GM12878 (cell line): ENCODE measurements around the gene TEX2. TPM values are rescaled to one million over a fixed set of nuclear protein-coding genes. Genes with fewer than 3 reads are reported as not detected.

Experiments used
- ATAC-seq: fragments of 200-7000 bp; cut with Tn5 transposase; 3 replicates; pipeline ENCODE4 v1.9.1; 2020; ENCODE audit warnings: mild to moderate bottlenecking, moderate library complexity
- BruUV-seq: library from RNA; stranded (reverse); fragments of 400-500 nt; replicated peaks from 2 replicates; lab custom pipeline; 2021; lab: Mats Ljungman, UMichigan
- CTCF ChIA-PET: fragments of 300-600 bp; sonication (Branson Sonifier 250); formaldehyde crosslinking; extraction: SDS; loops from one replicate; lab custom pipeline; 2021; ENCODE audit warnings: inconsistent platforms; lab: Yijun Ruan, JAX
- POLR2A ChIA-PET: fragments of 350-600 bp; formaldehyde crosslinking; extraction: SDS; loops from one replicate; lab custom pipeline; 2021; ENCODE audit warnings: inconsistent platforms; lab: Charles Lee
- RAD21 ChIA-PET: fragments of 300-600 bp; sonication (Branson Sonifier 250); formaldehyde crosslinking; loops from one replicate; lab custom pipeline; 2023; ENCODE audit warnings: antibody characterized with exemption; ENCODE audit not compliant: unreplicated experiment; lab: Charles Lee
- SMC1A ChIA-PET: fragments of 300-600 bp; sonication (Branson Sonifier 250); formaldehyde crosslinking; loops from one replicate; lab custom pipeline; 2023; ENCODE audit not compliant: unreplicated experiment, uncharacterized antibody; lab: Charles Lee
- DNase-seq: peaks from one replicate; pipeline ENCODE4 v3.0.0-alpha.2; 2011; ENCODE audit warnings: low read depth, low spot score
- FAIRE-seq: peaks from 3 replicates; lab custom pipeline; 2011; peaks lifted over from hg19 to GRCh38; lab: Jason Lieb, UNC
- H2AFZ ChIP-seq: 2 replicates; pipeline ENCODE4 v1.6.0; 2011; ENCODE audit warnings: low read depth, low read length, control low read depth; ENCODE audit not compliant: control insufficient read depth
- H3K27ac ChIP-seq: 2 replicates; pipeline ENCODE4 v1.5.1; 2011; ENCODE audit warnings: control low read depth; ENCODE audit not compliant: control insufficient read depth, insufficient read depth
- H3K27me3 ChIP-seq, 2 experiments: replicated peaks in 1 of 2; 2 replicates each; pipeline versions ENCODE4 v1.6.0 to v1.6.1; 2011; ENCODE audit warnings: low read length in 1 of 2; ENCODE audit not compliant: control insufficient read depth in 2 of 2, insufficient read depth in 2 of 2
- H3K36me3 ChIP-seq, 2 experiments: 2 replicates each; pipeline ENCODE4 v1.5.1; 2011; ENCODE audit warnings: low read length in 1 of 2; ENCODE audit not compliant: control insufficient read depth in 2 of 2, insufficient read depth in 2 of 2
- H3K4me1 ChIP-seq: 2 replicates; pipeline ENCODE4 v1.6.1; 2011; ENCODE audit warnings: mild to moderate bottlenecking, low read length, moderate library complexity, mixed read lengths; ENCODE audit not compliant: control insufficient read depth, insufficient read depth
- H3K4me2 ChIP-seq: 2 replicates; pipeline ENCODE4 v1.6.0; 2011; ENCODE audit warnings: control low read depth; ENCODE audit not compliant: control insufficient read depth, insufficient read depth
- H3K4me3 ChIP-seq: fragments of 200-600 bp; sonication (generic); 2 replicates; pipeline ENCODE4 v1.5.1; 2016
- H3K79me2 ChIP-seq: 2 replicates; pipeline ENCODE4 v1.6.0; 2011; ENCODE audit warnings: low read length; ENCODE audit not compliant: control insufficient read depth, insufficient read depth
- H3K9ac ChIP-seq: 2 replicates; pipeline ENCODE4 v1.8.0; 2011; ENCODE audit warnings: low read length, control low read depth, mixed read lengths; ENCODE audit not compliant: control insufficient read depth, insufficient read depth
- H3K9me3 ChIP-seq: replicated peaks from 3 replicates; pipeline ENCODE4 v1.5.1; 2011; ENCODE audit warnings: mild to moderate bottlenecking, low read length; ENCODE audit not compliant: control insufficient read depth, insufficient read depth
- H4K20me1 ChIP-seq: 2 replicates; pipeline ENCODE4 v1.6.0; 2011; ENCODE audit not compliant: control insufficient read depth, insufficient read depth
- ATF3 ChIP-seq: IDR thresholded peaks from 2 replicates; pipeline ENCODE4 v1.6.1; 2011; ENCODE audit warnings: low read depth, mild to moderate bottlenecking, low read length, moderate library complexity, borderline replicate concordance; ENCODE audit errors: extremely low read depth
- CEBPB ChIP-seq, 2 experiments: fragments of 150-350 bp in 1 of 2; IDR thresholded peaks; 2 replicates each; pipeline ENCODE4 v1.6.1; 2012 to 2014; ENCODE audit warnings: low read depth in 2 of 2, low read length in 2 of 2, borderline replicate concordance in 1 of 2, inconsistent platforms in 1 of 2
- EGR1 ChIP-seq, 2 experiments: IDR thresholded peaks; 1 replicate in 1 of 2; 2 replicates in 1 of 2; pipeline ENCODE4 v1.6.1; 2011 to 2012; ENCODE audit warnings: low read depth in 2 of 2, low read length in 2 of 2, borderline replicate concordance in 1 of 2, mild to moderate bottlenecking in 1 of 2, moderate library complexity in 1 of 2
- FOXK2 ChIP-seq: fragments of 450-650 bp; IDR thresholded peaks from 2 replicates; pipeline ENCODE4 v1.6.1; 2017; ENCODE audit warnings: mild to moderate bottlenecking, moderate library complexity
- HDAC6 ChIP-seq: fragments of 200-600 bp; sonication (generic); IDR thresholded peaks from one replicate; pipeline ENCODE4 v1.8.0; 2017; ENCODE audit warnings: antibody characterized with exemption; ENCODE audit not compliant: unreplicated experiment
- JUNB ChIP-seq: IDR thresholded peaks from 2 replicates; pipeline ENCODE4 v1.6.1; 2016; ENCODE audit warnings: antibody characterized with exemption, mild to moderate bottlenecking
- NR2C1 ChIP-seq: fragments of 450-650 bp; IDR thresholded peaks from 2 replicates; pipeline ENCODE4 v1.6.1; 2017; ENCODE audit warnings: antibody characterized with exemption, mild to moderate bottlenecking, moderate library complexity
- PAX8 ChIP-seq: fragments of 450-650 bp; IDR thresholded peaks from 2 replicates; pipeline ENCODE4 v1.6.1; 2017; ENCODE audit warnings: mild to moderate bottlenecking, moderate library complexity
- RUNX3 ChIP-seq: IDR thresholded peaks from 2 replicates; pipeline ENCODE4 v1.6.1; 2012; ENCODE audit warnings: low read length, inconsistent platforms
- STAT1 ChIP-seq: fragments of 450-650 bp; conservative IDR thresholded peaks from 2 replicates; pipeline ENCODE4 v1.6.1; 2014; ENCODE audit warnings: antibody characterized with exemption, mild to moderate bottlenecking
- TCF12 ChIP-seq: IDR thresholded peaks from 2 replicates; pipeline ENCODE4 v1.6.1; 2011; ENCODE audit warnings: low read depth, mild to moderate bottlenecking, low read length
- WGBS: methylation state at CpG from one replicate; pipeline ENCODE4 v1.1.6; 2016; ENCODE audit warnings: low lambda C conversion rate; ENCODE audit not compliant: insufficient replicate concordance, insufficient coverage; ENCODE audit errors: missing lambda C conversion rate; 5-methylcytosine and 5-hydroxymethylcytosine counted together
- in situ Hi-C: fragments of 300-500 bp; cut with MboI; formaldehyde crosslinking; loops from 9 replicates; pipeline ENCODE4 v1.14.3; 2018; ENCODE audit warnings: mixed read lengths
- intact Hi-C: fragments of 100-400 bp; cut with micrococcal nuclease; formaldehyde crosslinking; loops from one replicate; pipeline ENCODE4 v1.14.2; 2022; ENCODE audit not compliant: unreplicated experiment
- polyA plus RNA-seq, 11 experiments: library from polyadenylated mRNA; depleted of rRNA in 4 of 11; unstranded in 6 of 11; stranded (reverse) in 5 of 11; fragments of >200 nt; fragmentation: Nextera tagmentation in 4 of 11; fragmentation: Illumina TruSeq in 1 of 11; extraction: Ambion mirVana in 4 of 11; extraction: Trizol in 1 of 11; gene quantifications; 1 replicate in 1 of 11; 2 replicates in 10 of 11; pipeline versions ENCODE4 v1.2.1 to v1.2.3, GENCODE V29; 2011 to 2016; ENCODE audit warnings: inconsistent platforms in 2 of 11, missing spikeins in 2 of 11, low read depth in 1 of 11
- total RNA-seq, 4 experiments: library from RNA; depleted of rRNA in 3 of 4; stranded (reverse); fragments of >200 nt in 3 of 4; fragmentation: Illumina TruSeq in 1 of 4; extraction: Trizol in 1 of 4; gene quantifications; 2 replicates each; pipeline versions ENCODE4 v1.2.1 to v1.2.3, GENCODE V29; 2013 to 2021
- TF ChIP-seq, protein P1 (sequence below): fragments of 450-650 bp; IDR thresholded peaks from 2 replicates; pipeline ENCODE4 v1.6.1; 2017; ENCODE audit warnings: mild to moderate bottlenecking, low read depth, inconsistent platforms; ENCODE audit not compliant: poor library complexity, severe bottlenecking
- TF ChIP-seq, protein P2 (sequence below): fragments of 450-650 bp; formaldehyde crosslinking; IDR thresholded peaks from 2 replicates; pipeline ENCODE4 v1.4.0; 2022; ENCODE audit warnings: mild to moderate bottlenecking, moderate library complexity

TEX2 gene
- total and polyA plus RNA-seq, 10 of the 15 experiments (the other 5 are each of a cell fraction or from before 2014, with no cell fraction given) = 3.8 to 19.9 (median 15.8) TPM

DNA sequence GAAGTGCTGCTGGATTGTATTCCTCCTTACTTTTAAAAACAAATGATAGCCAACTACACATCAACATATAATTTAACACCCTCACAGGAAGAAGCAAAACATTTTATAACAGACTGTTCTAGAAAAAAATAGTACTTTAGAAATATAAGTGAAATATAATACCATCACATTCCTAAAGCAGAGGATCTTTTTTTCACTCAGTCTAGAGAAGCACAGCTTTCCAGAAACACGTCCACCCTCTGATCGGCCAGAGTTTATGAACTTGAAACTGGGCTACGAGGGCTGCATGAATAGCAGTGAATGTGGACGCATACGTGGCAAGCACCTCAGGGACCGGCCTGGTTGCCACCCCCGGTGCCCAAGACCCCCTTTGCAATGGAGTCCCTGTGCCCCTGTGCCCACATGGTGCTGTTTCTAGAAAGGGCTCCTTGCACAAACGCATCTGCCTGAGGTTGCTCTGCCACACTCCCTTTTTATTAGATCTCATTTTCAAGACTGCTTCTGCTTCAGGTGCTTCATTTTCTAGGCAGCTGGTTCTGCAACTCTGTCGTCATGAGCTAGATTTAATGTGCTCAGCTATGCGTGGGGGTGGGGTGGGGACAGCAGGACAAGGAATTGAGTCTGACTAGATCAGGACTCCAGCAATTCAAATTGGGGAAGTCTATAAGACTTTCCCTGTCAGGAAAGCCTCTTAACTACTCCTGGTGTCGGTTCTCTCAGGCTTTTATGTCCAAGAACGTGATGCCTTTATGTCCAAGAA lies 104.0 kb downstream of the TEX2 start:
- Histone ChIP-seq H3K9me3 (no peaks in the 10 kb centered on the region), H3K4me1 (no peaks in the 10 kb centered on the region), H3K4me2 (no peak overlapping the region), H3K9ac (no peak overlapping the region), H4K20me1 (no peaks in the 10 kb centered on the region), H2AFZ (no peak overlapping the region), H3K27ac (no peak overlapping the region), H3K36me3 (peaks cover 0 to 3% of the 10 kb centered on the region in 2 experiments; a peak in 2 of 4 replicates), H3K27me3 (no peaks in the 10 kb centered on the region), H3K4me3 (no peak overlapping the region), H3K79me2 (no peaks in the 10 kb centered on the region)
- WGBS = 89% methylated on average over 12 of the region's 12 CpGs
- no peak for TF ChIP-seq JUNB
- TF ChIP-seq HDAC6 = no peak
- TF ChIP-seq ATF3 = no peak
- TF ChIP-seq STAT1 = no peak
- TF ChIP-seq, protein P1, sequence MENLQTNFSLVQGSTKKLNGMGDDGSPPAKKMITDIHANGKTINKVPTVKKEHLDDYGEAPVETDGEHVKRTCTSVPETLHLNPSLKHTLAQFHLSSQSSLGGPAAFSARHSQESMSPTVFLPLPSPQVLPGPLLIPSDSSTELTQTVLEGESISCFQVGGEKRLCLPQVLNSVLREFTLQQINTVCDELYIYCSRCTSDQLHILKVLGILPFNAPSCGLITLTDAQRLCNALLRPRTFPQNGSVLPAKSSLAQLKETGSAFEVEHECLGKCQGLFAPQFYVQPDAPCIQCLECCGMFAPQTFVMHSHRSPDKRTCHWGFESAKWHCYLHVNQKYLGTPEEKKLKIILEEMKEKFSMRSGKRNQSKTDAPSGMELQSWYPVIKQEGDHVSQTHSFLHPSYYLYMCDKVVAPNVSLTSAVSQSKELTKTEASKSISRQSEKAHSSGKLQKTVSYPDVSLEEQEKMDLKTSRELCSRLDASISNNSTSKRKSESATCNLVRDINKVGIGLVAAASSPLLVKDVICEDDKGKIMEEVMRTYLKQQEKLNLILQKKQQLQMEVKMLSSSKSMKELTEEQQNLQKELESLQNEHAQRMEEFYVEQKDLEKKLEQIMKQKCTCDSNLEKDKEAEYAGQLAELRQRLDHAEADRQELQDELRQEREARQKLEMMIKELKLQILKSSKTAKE = no peak
- TF ChIP-seq, protein P2, sequence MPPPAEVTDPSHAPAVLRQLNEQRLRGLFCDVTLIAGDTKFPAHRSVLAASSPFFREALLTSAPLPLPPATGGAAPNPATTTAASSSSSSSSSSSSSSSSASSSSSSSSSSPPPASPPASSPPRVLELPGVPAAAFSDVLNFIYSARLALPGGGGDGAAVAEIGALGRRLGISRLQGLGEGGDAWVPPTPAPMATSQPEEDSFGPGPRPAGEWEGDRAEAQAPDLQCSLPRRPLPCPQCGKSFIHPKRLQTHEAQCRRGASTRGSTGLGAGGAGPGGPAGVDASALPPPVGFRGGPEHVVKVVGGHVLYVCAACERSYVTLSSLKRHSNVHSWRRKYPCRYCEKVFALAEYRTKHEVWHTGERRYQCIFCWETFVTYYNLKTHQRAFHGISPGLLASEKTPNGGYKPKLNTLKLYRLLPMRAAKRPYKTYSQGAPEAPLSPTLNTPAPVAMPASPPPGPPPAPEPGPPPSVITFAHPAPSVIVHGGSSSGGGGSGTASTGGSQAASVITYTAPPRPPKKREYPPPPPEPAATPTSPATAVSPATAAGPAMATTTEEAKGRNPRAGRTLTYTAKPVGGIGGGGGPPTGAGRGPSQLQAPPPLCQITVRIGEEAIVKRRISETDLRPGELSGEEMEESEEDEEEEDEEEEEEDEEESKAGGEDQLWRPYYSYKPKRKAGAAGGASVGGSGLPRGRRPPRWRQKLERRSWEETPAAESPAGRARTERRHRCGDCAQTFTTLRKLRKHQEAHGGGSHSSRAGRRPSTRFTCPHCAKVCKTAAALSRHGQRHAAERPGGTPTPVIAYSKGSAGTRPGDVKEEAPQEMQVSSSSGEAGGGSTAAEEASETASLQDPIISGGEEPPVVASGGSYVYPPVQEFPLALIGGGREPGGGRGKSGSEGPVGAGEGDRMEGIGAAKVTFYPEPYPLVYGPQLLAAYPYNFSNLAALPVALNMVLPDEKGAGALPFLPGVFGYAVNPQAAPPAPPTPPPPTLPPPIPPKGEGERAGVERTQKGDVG (CRISPR knock-in tag) = no peak
- TF ChIP-seq PAX8 = no peak
- no peak for TF ChIP-seq FOXK2
- no peak for TF ChIP-seq NR2C1
- TF ChIP-seq TCF12 = no peak
- TF ChIP-seq RUNX3 = no peak
- no peak for TF ChIP-seq EGR1 (IDR thresholded peaks at IDR 0.05; ENCODE audit: borderline replicate concordance in 1 of 2, low read depth in 2 of 2, low read length in 2 of 2)
- TF ChIP-seq CEBPB (IDR thresholded peaks at IDR 0.05; ENCODE audit: borderline replicate concordance in 1 of 2, low read depth in 2 of 2, low read length in 2 of 2) = no peak
- CTCF ChIA-PET = interaction anchor here (0.6 to 2.1 kb wide), 5 partner anchors 8 to 213 kb away, joined by 3 to 4 read pairs (median 3); no protein-coding TSS in a partner anchor
- RAD21 ChIA-PET = no interaction called here
- intact Hi-C loops = no loop called here
- SMC1A ChIA-PET = interaction anchor here (0.8 to 1.6 kb wide), 4 partner anchors 9 to 19 kb away, joined by 3 read pairs; no protein-coding TSS in a partner anchor
- FAIRE-seq (no peak), DNase-seq (no peak), ATAC-seq (no peak)
- in situ Hi-C loops = no loop called here
- BruUV-seq = no TSS peak
- POLR2A ChIA-PET = interaction anchor here (1.2 to 1.4 kb wide), 2 partner anchors 9 to 14 kb away, joined by 3 to 6 read pairs; no protein-coding TSS in a partner anchor
